H1 (cell line): ENCODE results near the gene ISOC2. TPM values are rescaled to one million over a fixed set of nuclear protein-coding genes. Genes with fewer than 3 reads are reported as not detected.

Experiments used
- ASH2L ChIP-seq: fragments of 200-600, 300-600 bp; sonication (generic); IDR thresholded peaks from one replicate; pipeline ENCODE4 v1.7.1; 2017; ENCODE audit warnings: low read length
- BCL11A ChIP-seq, 2 experiments: IDR thresholded peaks; one replicate each; pipeline ENCODE4 v1.6.1; 2011; ENCODE audit warnings: low read depth in 2 of 2, low read length in 2 of 2, mild to moderate bottlenecking in 2 of 2
- BRCA1 ChIP-seq: IDR thresholded peaks from 2 replicates; pipeline ENCODE4 v1.6.1; 2012; ENCODE audit warnings: low read depth, low read length, improper control_type of control experiment
- CBX8 ChIP-seq: fragments of 300-800, 300-1000 bp; sonication (generic); IDR thresholded peaks from 2 replicates; pipeline ENCODE4 v1.7.1; 2016; ENCODE audit warnings: low read depth, low read length, borderline replicate concordance
- CEBPB ChIP-seq: IDR thresholded peaks from 2 replicates; pipeline ENCODE4 v1.6.1; 2012; ENCODE audit warnings: low read depth, low read length
- CHD2 ChIP-seq: IDR thresholded peaks from 2 replicates; pipeline ENCODE4 v1.6.1; 2012; ENCODE audit warnings: low read length, improper control_type of control experiment
- EZH2 ChIP-seq: fragments of 200-600 bp; sonication (generic); IDR thresholded peaks from 2 replicates; pipeline ENCODE4 v1.7.1; 2012; ENCODE audit warnings: low read depth, mild to moderate bottlenecking, moderate library complexity, low read length, inconsistent platforms; ENCODE audit not compliant: severe bottlenecking
- GABPA ChIP-seq: IDR thresholded peaks from 2 replicates; pipeline ENCODE4 v1.6.1; 2011; ENCODE audit warnings: mild to moderate bottlenecking, low read length, moderate library complexity, borderline replicate concordance; ENCODE audit not compliant: insufficient read depth
- GTF2F1 ChIP-seq: IDR thresholded peaks from 2 replicates; pipeline ENCODE4 v1.6.1; 2012; ENCODE audit warnings: low read depth, low read length, improper control_type of control experiment, borderline replicate concordance
- HDAC2 ChIP-seq, 2 experiments: fragments of 300-600 bp in 1 of 2; sonication (generic) in 1 of 2; IDR thresholded peaks; 2 replicates each; pipeline ENCODE4 v1.6.1; 2011 to 2012; ENCODE audit warnings: low read depth in 2 of 2, low read length in 2 of 2, mild to moderate bottlenecking in 2 of 2, moderate library complexity in 2 of 2, borderline replicate concordance in 1 of 2, inconsistent platforms in 1 of 2
- HDAC6 ChIP-seq: IDR thresholded peaks from one replicate; pipeline ENCODE4 v1.7.1; 2012; ENCODE audit warnings: low read depth, mild to moderate bottlenecking, inconsistent platforms, low read length, moderate library complexity
- KDM5A ChIP-seq: fragments of 200-600 bp; IDR thresholded peaks from 2 replicates; pipeline ENCODE4 v1.7.1; 2012; ENCODE audit warnings: mild to moderate bottlenecking, low read length, inconsistent platforms, mixed read lengths
- MAX ChIP-seq: IDR thresholded peaks from 2 replicates; pipeline ENCODE4 v1.6.1; 2012; ENCODE audit warnings: inconsistent platforms
- POLR2A ChIP-seq, 2 experiments: IDR thresholded peaks; 1 replicate in 1 of 2; 2 replicates in 1 of 2; pipeline ENCODE4 v1.6.1; 2011; ENCODE audit warnings: low read depth in 2 of 2, low read length in 2 of 2, mild to moderate bottlenecking in 2 of 2; ENCODE audit errors: control extremely low read depth in 1 of 2
- POU5F1 ChIP-seq: IDR thresholded peaks from 2 replicates; pipeline ENCODE4 v1.6.1; 2011; ENCODE audit warnings: low read depth, mild to moderate bottlenecking, low read length, moderate library complexity
- RFX5 ChIP-seq: IDR thresholded peaks from 2 replicates; pipeline ENCODE4 v1.6.1; 2011; ENCODE audit warnings: low read depth, low read length, improper control_type of control experiment, borderline replicate concordance
- RXRA ChIP-seq: IDR thresholded peaks from 2 replicates; pipeline ENCODE4 v1.6.1; 2011; ENCODE audit warnings: low read depth, mild to moderate bottlenecking, low read length, moderate library complexity; ENCODE audit not compliant: insufficient read depth
- SIRT6 ChIP-seq: IDR thresholded peaks from one replicate; pipeline ENCODE4 v1.7.1; 2012; ENCODE audit warnings: low read length, inconsistent platforms
- SIX5 ChIP-seq: IDR thresholded peaks from 2 replicates; pipeline ENCODE4 v1.6.1; 2011; ENCODE audit warnings: mild to moderate bottlenecking, low read depth, low read length
- SP1 ChIP-seq: IDR thresholded peaks from 2 replicates; pipeline ENCODE4 v1.6.1; 2011; ENCODE audit warnings: low read depth, low read length
- SP2 ChIP-seq: IDR thresholded peaks from 2 replicates; pipeline ENCODE4 v1.6.1; 2012; ENCODE audit warnings: mild to moderate bottlenecking, low read length, inconsistent platforms
- SRF ChIP-seq: IDR thresholded peaks from 2 replicates; pipeline ENCODE4 v1.6.1; 2011; ENCODE audit warnings: mild to moderate bottlenecking, low read depth, low read length, moderate library complexity
- TBP ChIP-seq: IDR thresholded peaks from 2 replicates; pipeline ENCODE4 v1.6.1; 2011; ENCODE audit warnings: low read depth, low read length, improper control_type of control experiment
- USF2 ChIP-seq: IDR thresholded peaks from 2 replicates; pipeline ENCODE4 v1.6.1; 2011; ENCODE audit warnings: low read length, improper control_type of control experiment
- ZNF274 ChIP-seq: IDR thresholded peaks from 2 replicates; pipeline ENCODE4 v1.7.0; 2012; ENCODE audit warnings: low read length, borderline replicate concordance; ENCODE audit errors: extremely low read depth
- polyA plus RNA-seq, 7 experiments: library from polyadenylated mRNA; depleted of rRNA in 3 of 7; stranded (reverse) in 5 of 7; unstranded in 2 of 7; fragments of >200 nt in 5 of 7; fragments of 200-250 nt in 2 of 7; gene quantifications; 1 replicate in 5 of 7; 2 replicates in 1 of 7; 4 replicates in 1 of 7; pipeline versions ENCODE4 v1.2.1 to v1.2.3, GENCODE V29; 2011 to 2013; ENCODE audit warnings: missing spikeins in 2 of 7, mixed read lengths in 2 of 7
- total RNA-seq: library from RNA; stranded (reverse); fragmentation: NEBNext Ultra II Directional; extraction: Animal tissue kit (Norgen Biotek cat#: 25700); gene quantifications from 2 replicates; pipeline ENCODE4 v1.2.1, GENCODE V29; 2021

Gene ISOC2
- total and polyA plus RNA-seq, 2 of the 8 experiments (the other 6 are each of a cell fraction or from before 2014, with no cell fraction given) = 96.9 to 152 TPM

GRCh38 chr19:55476100-55476775 lies 14.8 kb upstream of the ISOC2 start, which contains the start of gene ZNF628 (continued):
- TF ChIP-seq MAX = peak; percentile 100
- TF ChIP-seq TBP = no peak
- no peak for TF ChIP-seq SIRT6
- TF ChIP-seq SRF = peak; percentile 56; the same call in 1 of the 2 replicates
- no peak for TF ChIP-seq CBX8
- TF ChIP-seq CHD2 = peak; percentile 43; the same call in 1 of the 2 replicates
- TF ChIP-seq SIX5 = peak; percentile 73
- peak; percentile 67 for TF ChIP-seq ASH2L
- TF ChIP-seq EZH2 = no peak
- TF ChIP-seq POU5F1 = no peak
- TF ChIP-seq CEBPB = no peak
- 0 out of 4 replicates have a peak, but pooled peaks of 1 of the 2 experiments have one; percentile 85 for TF ChIP-seq HDAC2 (IDR thresholded peaks at IDR 0.05; ENCODE audit: borderline replicate concordance in 1 of 2, low read depth in 2 of 2, low read length in 2 of 2)
- TF ChIP-seq HDAC6 = no peak
- peak in 1 of 2 experiments; percentile 64; a peak in 1 of 3 replicates for TF ChIP-seq POLR2A (IDR thresholded peaks at IDR 0.05; ENCODE audit: control extremely low read depth in 1 of 2, low read depth in 2 of 2, low read length in 2 of 2)
- no peak; the same call in 1 of the 2 replicates for TF ChIP-seq USF2
- TF ChIP-seq ZNF274 = no peak
- peak; percentile 45; the same call in 1 of the 2 replicates for TF ChIP-seq GTF2F1
- no peak for TF ChIP-seq SP2
- no peak for TF ChIP-seq RFX5
- TF ChIP-seq KDM5A = no peak
- peak; percentile 85 for TF ChIP-seq SP1
- TF ChIP-seq BRCA1 = no peak
- TF ChIP-seq BCL11A (IDR thresholded peaks at IDR 0.05; ENCODE audit: low read depth in 2 of 2, low read length in 2 of 2) = no peak
- TF ChIP-seq RXRA = no peak
- TF ChIP-seq GABPA = no peak
